ENCODE results near the gene LDLRAD2. TPM values are rescaled to one million over a fixed set of nuclear protein-coding genes. Genes with fewer than 3 reads are reported as not detected.

LDLRAD2 gene
- total and polyA plus RNA-seq, 10 of the 15 experiments (the other 5 are each of a cell fraction or from before 2014, with no cell fraction given): 0.04 to 0.23 (median 0.11) TPM; not detected in 7

DNA sequence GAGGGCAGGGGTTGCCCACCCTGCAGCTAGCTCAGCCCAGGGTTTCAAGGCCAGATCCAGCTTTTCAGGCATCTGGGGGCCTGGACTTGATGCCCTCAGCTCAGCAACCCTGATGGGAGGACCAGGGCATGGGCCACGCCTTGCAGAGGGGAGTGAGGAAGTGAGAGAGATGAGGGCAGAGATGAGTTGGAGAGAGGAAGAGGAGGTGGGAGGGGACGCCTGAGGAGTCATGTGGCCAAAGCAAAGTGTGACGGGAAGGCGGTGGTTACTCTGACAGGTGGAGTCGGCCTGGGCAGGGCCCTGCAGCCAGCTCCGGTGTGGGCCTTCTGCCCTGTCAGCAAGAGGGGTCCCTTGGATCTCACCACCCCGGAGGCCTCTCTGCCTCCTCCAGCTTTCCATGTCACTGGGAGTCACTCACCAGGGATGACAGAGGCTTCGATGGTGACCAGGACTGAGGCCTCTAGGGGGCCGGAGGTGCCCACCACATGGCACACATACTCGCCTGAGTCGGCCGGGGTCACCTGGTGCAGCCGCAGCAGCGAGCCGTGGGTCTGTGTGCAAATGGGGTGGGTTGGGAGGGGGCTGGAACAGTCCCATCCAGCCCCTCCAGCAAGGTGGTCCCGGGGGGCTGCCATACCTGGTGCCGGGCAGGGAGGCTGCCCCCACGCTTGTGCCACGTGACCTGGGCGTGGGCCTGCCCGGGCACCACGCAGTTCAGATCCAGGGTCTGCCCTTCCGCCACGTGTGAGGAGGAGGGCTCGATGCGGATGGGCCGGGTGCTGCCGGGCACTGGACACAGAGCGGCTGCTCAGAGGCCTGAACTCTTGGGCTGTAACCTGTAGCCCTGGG is 40.4 kb downstream of the LDLRAD2 start (continued):
- TF ChIP-seq, protein P1, sequence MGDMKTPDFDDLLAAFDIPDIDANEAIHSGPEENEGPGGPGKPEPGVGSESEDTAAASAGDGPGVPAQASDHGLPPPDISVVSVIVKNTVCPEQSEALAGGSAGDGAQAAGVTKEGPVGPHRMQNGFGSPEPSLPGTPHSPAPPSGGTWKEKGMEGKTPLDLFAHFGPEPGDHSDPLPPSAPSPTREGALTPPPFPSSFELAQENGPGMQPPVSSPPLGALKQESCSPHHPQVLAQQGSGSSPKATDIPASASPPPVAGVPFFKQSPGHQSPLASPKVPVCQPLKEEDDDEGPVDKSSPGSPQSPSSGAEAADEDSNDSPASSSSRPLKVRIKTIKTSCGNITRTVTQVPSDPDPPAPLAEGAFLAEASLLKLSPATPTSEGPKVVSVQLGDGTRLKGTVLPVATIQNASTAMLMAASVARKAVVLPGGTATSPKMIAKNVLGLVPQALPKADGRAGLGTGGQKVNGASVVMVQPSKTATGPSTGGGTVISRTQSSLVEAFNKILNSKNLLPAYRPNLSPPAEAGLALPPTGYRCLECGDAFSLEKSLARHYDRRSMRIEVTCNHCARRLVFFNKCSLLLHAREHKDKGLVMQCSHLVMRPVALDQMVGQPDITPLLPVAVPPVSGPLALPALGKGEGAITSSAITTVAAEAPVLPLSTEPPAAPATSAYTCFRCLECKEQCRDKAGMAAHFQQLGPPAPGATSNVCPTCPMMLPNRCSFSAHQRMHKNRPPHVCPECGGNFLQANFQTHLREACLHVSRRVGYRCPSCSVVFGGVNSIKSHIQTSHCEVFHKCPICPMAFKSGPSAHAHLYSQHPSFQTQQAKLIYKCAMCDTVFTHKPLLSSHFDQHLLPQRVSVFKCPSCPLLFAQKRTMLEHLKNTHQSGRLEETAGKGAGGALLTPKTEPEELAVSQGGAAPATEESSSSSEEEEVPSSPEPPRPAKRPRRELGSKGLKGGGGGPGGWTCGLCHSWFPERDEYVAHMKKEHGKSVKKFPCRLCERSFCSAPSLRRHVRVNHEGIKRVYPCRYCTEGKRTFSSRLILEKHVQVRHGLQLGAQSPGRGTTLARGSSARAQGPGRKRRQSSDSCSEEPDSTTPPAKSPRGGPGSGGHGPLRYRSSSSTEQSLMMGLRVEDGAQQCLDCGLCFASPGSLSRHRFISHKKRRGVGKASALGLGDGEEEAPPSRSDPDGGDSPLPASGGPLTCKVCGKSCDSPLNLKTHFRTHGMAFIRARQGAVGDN (IDR thresholded peaks at IDR 0.05): peak; percentile 76
- no peak for TF ChIP-seq YY1 (IDR thresholded peaks at IDR 0.05; ENCODE audit: low read depth, low read length)
- no peak for TF ChIP-seq SREBF1 (IDR thresholded peaks at IDR 0.05; ENCODE audit: low read length)
- TF ChIP-seq IKZF1 (conservative IDR thresholded peaks at IDR 0.05): 0 out of 2 replicates have a peak, but pooled peaks have one; percentile 15
- TF ChIP-seq JUND (IDR thresholded peaks at IDR 0.05; ENCODE audit: low read depth, low read length): no peak
- peak; percentile 61 for TF ChIP-seq POLR2A (IDR thresholded peaks at IDR 0.05; ENCODE audit: low read depth, low read length)
- TF ChIP-seq BHLHE40 (IDR thresholded peaks at IDR 0.05; ENCODE audit: borderline replicate concordance in 1 of 2, low read depth in 2 of 2, low read length in 1 of 2): peak; percentile 42 to 47; a peak in 1 of 4 replicates

DNA sequence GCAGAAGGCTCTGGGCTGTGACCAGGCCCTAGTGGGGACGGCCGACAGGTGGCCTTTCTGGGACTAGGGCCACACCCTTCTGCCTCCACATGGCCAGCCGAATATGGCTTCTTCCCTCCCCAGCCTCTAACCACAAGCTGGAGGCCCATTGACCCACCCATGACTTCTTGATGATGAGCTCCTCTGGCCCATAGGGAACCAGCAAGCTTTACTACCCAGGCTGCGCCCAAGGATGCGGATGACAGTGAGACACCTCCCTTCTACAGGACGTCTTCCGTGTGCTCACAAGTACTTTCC is 41.0 kb downstream of the LDLRAD2 start:
- Histone ChIP-seq H3K4me3 (no peak overlapping the region), H3K4me2 (ENCODE audit: control insufficient read depth, insufficient read depth) (no peak overlapping the region), H3K27me3 (replicated peaks in 1 of 2; ENCODE audit: control insufficient read depth in 2 of 2, insufficient read depth in 2 of 2, low read length in 1 of 2) (no peaks in the 10 kb centered on the region), H3K36me3 (ENCODE audit: control insufficient read depth in 2 of 2, insufficient read depth in 2 of 2, low read length in 1 of 2) (no peaks in the 10 kb centered on the region), H3K9ac (ENCODE audit: control insufficient read depth, insufficient read depth, low read length) (no peak overlapping the region), H3K27ac (ENCODE audit: control insufficient read depth, insufficient read depth) (no peak overlapping the region), H2AFZ (ENCODE audit: control insufficient read depth, low read depth, low read length) (no peak overlapping the region), H3K9me3 (replicated peaks; ENCODE audit: control insufficient read depth, insufficient read depth, low read length) (no peaks in the 10 kb centered on the region), H3K4me1 (ENCODE audit: control insufficient read depth, insufficient read depth, low read length) (peaks cover 11% of the 10 kb centered on the region), H3K79me2 (ENCODE audit: control insufficient read depth, insufficient read depth, low read length) (no peaks in the 10 kb centered on the region), H4K20me1 (ENCODE audit: control insufficient read depth, insufficient read depth) (no peaks in the 10 kb centered on the region)
- WGBS (ENCODE audit: insufficient coverage, insufficient replicate concordance, low lambda C conversion rate, missing lambda C conversion rate): 97% methylated on average over 5 of the region's 7 CpGs
- BruUV-seq (replicated peaks): no TSS peak
- ChIA-PET SMC1A (ENCODE audit: uncharacterized antibody, unreplicated experiment) (no interaction called here), POLR2A (no interaction called here), RAD21 (ENCODE audit: unreplicated experiment) (no interaction called here), CTCF (no interaction called here)
- FAIRE-seq: no peak
- TF ChIP-seq ZNF207 (IDR thresholded peaks at IDR 0.05; ENCODE audit: borderline replicate concordance) (no peak), FOS (IDR thresholded peaks at IDR 0.05; ENCODE audit: borderline replicate concordance, extremely low read depth, insufficient read length) (no peak), MYB (IDR thresholded peaks at IDR 0.05; ENCODE audit: borderline replicate concordance, low read depth, low read length) (no peak), PAX8 (IDR thresholded peaks at IDR 0.05) (no peak), ZNF217 (IDR thresholded peaks at IDR 0.05) (no peak)
- in situ Hi-C loops (cut with MboI) (no loop called here), intact Hi-C loops (cut with micrococcal nuclease; ENCODE audit: unreplicated experiment) (no loop called here)
- no peak for ATAC-seq
- no peak for DNase-seq (ENCODE audit: low read depth, low spot score)

Measured in GM12878 (cell line).